Measurements from ENCODE around the gene CFAP43. TPM values are rescaled to one million over a fixed set of nuclear protein-coding genes. Genes with fewer than 3 reads are reported as not detected.

CFAP43 gene
- total RNA-seq, 1 donor from 2014 or later, result not detected

GRCh38 chr10:104084482-104085142 lies 147.6 kb downstream of the CFAP43 start:
- intact Hi-C loops (cut with micrococcal nuclease), result no loop called here
- Histone ChIP-seq H3K9me3 (replicated peaks) (no peaks in the 10 kb centered on the region), H3K36me3 (no peaks in the 10 kb centered on the region), H3K27ac (replicated peaks) (no peak overlapping the region), H3K4me1 (no peaks in the 10 kb centered on the region), H3K27me3 (ENCODE audit: low read depth) (no peaks in the 10 kb centered on the region), H3K4me3 (no peak overlapping the region)
- no peak for TF ChIP-seq CTCF (IDR thresholded peaks at IDR 0.05; ENCODE audit: borderline replicate concordance)
- no peak for DNase-seq

- H3K36me3 ChIP-seq, result no peaks in the 10 kb centered on the region
- no peak overlapping the region for H3K4me3 ChIP-seq
- no peak for TF ChIP-seq CTCF (IDR thresholded peaks at IDR 0.05; ENCODE audit: borderline replicate concordance)
- intact Hi-C loops (cut with micrococcal nuclease), result no loop called here
- no peak overlapping the region for H3K27ac ChIP-seq (replicated peaks)
- no peak for DNase-seq
- H3K27me3 ChIP-seq (ENCODE audit: low read depth), result no peaks in the 10 kb centered on the region
- peaks cover 8% of the 10 kb centered on the region for H3K4me1 ChIP-seq
- no peaks in the 10 kb centered on the region for H3K9me3 ChIP-seq (replicated peaks)
Measured at GRCh38 chr10:104081998-104082397, 150.2 kb downstream of the CFAP43 start.

GRCh38 chr10:104080762-104081161 lies 151.4 kb downstream of the CFAP43 start:
- intact Hi-C loops (cut with micrococcal nuclease), result no loop called here
- H3K4me1 ChIP-seq, result peaks cover 16% of the 10 kb centered on the region
- peak; percentile 52 for TF ChIP-seq CTCF (IDR thresholded peaks at IDR 0.05; ENCODE audit: borderline replicate concordance)

More at GRCh38 chr10:104080762-104081161, 151.4 kb downstream of the CFAP43 start:
- Histone ChIP-seq H3K4me3 (no peak overlapping the region), H3K36me3 (no peaks in the 10 kb centered on the region), H3K9me3 (replicated peaks) (no peaks in the 10 kb centered on the region), H3K27ac (replicated peaks) (no peak overlapping the region), H3K27me3 (ENCODE audit: low read depth) (no peaks in the 10 kb centered on the region)
- no peak for DNase-seq

Small RNA genes within 50 kb of the gene (microRNA-seq; reads per million reads assigned to microRNA genes)
- gene MIR4482 (not detected), gene MIR609 (not detected)

Other genes with a start within 250 kb of the CFAP43 start
- not detected for gene COL17A1, start 146.5 kb downstream of the CFAP43 start, total RNA-seq
- 6.0 TPM for gene SFR1, start 110.2 kb downstream of the CFAP43 start, total RNA-seq
- 189 TPM for gene GSTO1, start 22.5 kb upstream of the CFAP43 start, total RNA-seq
- 0.80 TPM for gene GSTO2, start 36.8 kb upstream of the CFAP43 start, total RNA-seq
- 35.4 TPM for gene ITPRIP, start 106.1 kb upstream of the CFAP43 start, total RNA-seq
- 3.5 TPM for gene CFAP58, start 121.5 kb upstream of the CFAP43 start, total RNA-seq

All from left ventricle myocardium inferior (tissue), 1 donor.